ENCODE data around the gene SPRED2. TPM values are rescaled to one million over a fixed set of nuclear protein-coding genes. Genes with fewer than 3 reads are reported as not detected.

Gene SPRED2
- total and polyA plus RNA-seq, 2 of the 8 experiments (the other 6 are each of a cell fraction or from before 2014, with no cell fraction given) = 15.3 to 22.5 TPM

GRCh38 chr2:65375723-65376122 lies 56.7 kb downstream of the SPRED2 start:
- no peak overlapping the region for H2BK15ac ChIP-seq (ENCODE audit: low read length)
- no peak overlapping the region for H3K4me3 ChIP-seq (ENCODE audit: extremely low read depth in 1 of 4, insufficient read depth in 2 of 4, low read depth in 3 of 4, low read length in 4 of 4)
- no peak overlapping the region for H2BK12ac ChIP-seq (ENCODE audit: low read depth, low read length)
- no peak overlapping the region for H3K14ac ChIP-seq (ENCODE audit: insufficient read length)
- H3K23ac ChIP-seq (ENCODE audit: insufficient read length) = no peak overlapping the region
- no peak overlapping the region for H2BK5ac ChIP-seq (ENCODE audit: low read depth, low read length)
- H3K4me1 ChIP-seq (replicated peaks in 1 of 4; ENCODE audit: control insufficient read depth in 3 of 4, insufficient read depth in 4 of 4, low read length in 3 of 4) = peaks cover 0 to 6% (median 3%) of the 10 kb centered on the region in 4 experiments; a peak in 5 of 7 replicates
- H2BK120ac ChIP-seq (replicated peaks; ENCODE audit: low read depth, low read length) = no peak overlapping the region
- H3K23me2 ChIP-seq (ENCODE audit: low read depth, low read length) = no peaks in the 10 kb centered on the region
- TF ChIP-seq, protein P1, sequence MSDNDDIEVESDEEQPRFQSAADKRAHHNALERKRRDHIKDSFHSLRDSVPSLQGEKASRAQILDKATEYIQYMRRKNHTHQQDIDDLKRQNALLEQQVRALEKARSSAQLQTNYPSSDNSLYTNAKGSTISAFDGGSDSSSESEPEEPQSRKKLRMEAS (IDR thresholded peaks at IDR 0.05) = no peak
- no peak for TF ChIP-seq PHF8 (conservative IDR thresholded peaks at IDR 0.05; ENCODE audit: low read depth, low read length)
- no peak for TF ChIP-seq RXRA (IDR thresholded peaks at IDR 0.05; ENCODE audit: insufficient read depth, low read depth, low read length)
- no peak for TF ChIP-seq RNF2 (IDR thresholded peaks at IDR 0.05; ENCODE audit: borderline replicate concordance, low read depth, low read length, missing control alignments, poor library complexity, severe bottlenecking)
- TF ChIP-seq HDAC2 (IDR thresholded peaks at IDR 0.05; ENCODE audit: borderline replicate concordance in 1 of 2, low read depth in 2 of 2, low read length in 2 of 2) = no peak
- TF ChIP-seq JUN (IDR thresholded peaks at IDR 0.05; ENCODE audit: low read depth, low read length) = no peak
- no peak for TF ChIP-seq BRCA1 (IDR thresholded peaks at IDR 0.05; ENCODE audit: low read depth, low read length)
- TF ChIP-seq RFX5 (IDR thresholded peaks at IDR 0.05; ENCODE audit: borderline replicate concordance, low read depth, low read length) = no peak
- H4K8ac ChIP-seq (ENCODE audit: extremely low read depth, insufficient read depth, low read length) = no peak overlapping the region
- no peak overlapping the region for H2AFZ ChIP-seq (ENCODE audit: low read length)
- no peaks in the 10 kb centered on the region; a peak in 2 of 4 replicates for H3K79me2 ChIP-seq (ENCODE audit: control insufficient read depth in 1 of 2, insufficient read depth in 2 of 2, low read length in 2 of 2)
- H4K20me1 ChIP-seq (replicated peaks in 1 of 2; ENCODE audit: control insufficient read depth in 1 of 2, insufficient read depth in 2 of 2, low read length in 2 of 2) = peaks cover 1 to 8% of the 10 kb centered on the region in 2 experiments
- H4K91ac ChIP-seq (replicated peaks; ENCODE audit: insufficient read length, low read length) = no peak overlapping the region
- H3K9ac ChIP-seq (replicated peaks in 1 of 4; ENCODE audit: extremely low read depth in 1 of 4, low read depth in 3 of 4, low read length in 3 of 4) = no peak overlapping the region
- no peak overlapping the region for H3K4ac ChIP-seq (replicated peaks; ENCODE audit: insufficient read length, low read depth, low read length)
- no peaks in the 10 kb centered on the region for H3K9me3 ChIP-seq (ENCODE audit: insufficient read depth in 2 of 2, low read depth in 1 of 2, low read length in 1 of 2)
- H3K18ac ChIP-seq (ENCODE audit: extremely low read depth, low read length) = no peak overlapping the region
- ChIA-PET POLR2A (ENCODE audit: partially characterized antibody) (no interaction called here), CTCF (ENCODE audit: partially characterized antibody) (interaction anchor here (0.6 to 7.8 kb wide), 2 partner anchors 23 to 189 kb away, joined by 4 to 42 read pairs; no protein-coding TSS in a partner anchor)
- no peak overlapping the region for H2AK5ac ChIP-seq (ENCODE audit: low read depth, low read length)
- H3K4me2 ChIP-seq (ENCODE audit: insufficient read depth in 1 of 2, low read depth in 2 of 2, low read length in 2 of 2) = no peak overlapping the region
- H2BK20ac ChIP-seq (ENCODE audit: low read length) = no peak overlapping the region
- no peak overlapping the region for H3K56ac ChIP-seq (replicated peaks; ENCODE audit: insufficient read length, low read depth, low read length)
- 94% methylated on average over 4 of the region's 4 CpGs; no CpG with 5 or more reads in 1 of the 2 experiments for WGBS, 2 experiments (ENCODE audit: extremely low coverage in 1 of 2, insufficient coverage in 1 of 2, insufficient read length in 1 of 2, insufficient replicate concordance in 2 of 2, low coverage in 1 of 2, low lambda C conversion rate in 2 of 2, missing lambda C conversion rate in 1 of 2)
- no peak for DNase-seq (ENCODE audit: low read depth in 1 of 2, low spot score in 2 of 2)
- H3K79me1 ChIP-seq (ENCODE audit: low read depth, low read length) = peaks cover 8% of the 10 kb centered on the region
- no peak overlapping the region for H4K5ac ChIP-seq (ENCODE audit: insufficient read length, low read depth, low read length)
- no peaks in the 10 kb centered on the region for H3K36me3 ChIP-seq (ENCODE audit: control insufficient read depth in 2 of 4, insufficient read depth in 4 of 4, low read length in 3 of 4)
- no peaks in the 10 kb centered on the region for H3K27me3 ChIP-seq (replicated peaks in 1 of 4; ENCODE audit: control insufficient read depth in 3 of 4, extremely low read depth in 1 of 4, insufficient read depth in 3 of 4, low read length in 3 of 4)
- FAIRE-seq = no peak
- H3K27ac ChIP-seq (ENCODE audit: low read depth, low read length) = no peak overlapping the region

All from H1 (cell line).